IMR-90 (cell line): ENCODE results near the gene GRAMD1A. TPM values are rescaled to one million over a fixed set of nuclear protein-coding genes. Genes with fewer than 3 reads are reported as not detected.

ENCODE experiments used
- ATAC-seq: fragments of 200-7000 bp; cut with Tn5 transposase; 2 replicates; pipeline ENCODE4 v1.9.1; 2020; ENCODE audit warnings: low read depth, mild to moderate bottlenecking, moderate library complexity
- BruUV-seq: library from RNA; stranded (reverse); fragments of 400-500 nt; replicated peaks from 2 replicates; lab custom pipeline; 2021; lab: Mats Ljungman, UMichigan
- CTCF ChIA-PET: fragments of 300-600 bp; formaldehyde crosslinking; extraction: SDS; loops from one replicate; lab custom pipeline; 2021; ENCODE audit warnings: antibody characterized with exemption; lab: Yijun Ruan, JAX
- POLR2A ChIA-PET: fragments of 300-600 bp; sonication (Branson Sonifier 250); formaldehyde crosslinking; loops from one replicate; lab custom pipeline; 2022; ENCODE audit warnings: antibody characterized with exemption; ENCODE audit not compliant: unreplicated experiment; lab: Charles Lee
- DNase-seq: peaks from one replicate; pipeline ENCODE4 v3.0.0; 2013
- H2AFZ ChIP-seq: replicated peaks from 2 replicates; pipeline ENCODE3; 2013; ENCODE audit warnings: low read length, mild to moderate bottlenecking; ENCODE audit not compliant: poor library complexity
- H2AK5ac ChIP-seq: 2 replicates; pipeline ENCODE4 v1.6.1; 2013; ENCODE audit warnings: low read depth, low read length, inconsistent platforms
- H2AK9ac ChIP-seq: replicated peaks from 2 replicates; pipeline ENCODE3; 2013; ENCODE audit warnings: mild to moderate bottlenecking, low read depth, low read length, moderate library complexity; ENCODE audit not compliant: poor library complexity
- H2BK120ac ChIP-seq: 2 replicates; pipeline ENCODE4 v1.6.1; 2013; ENCODE audit warnings: low read depth, low read length, inconsistent platforms
- H2BK15ac ChIP-seq: 3 replicates; pipeline ENCODE4 v1.6.1; 2013; ENCODE audit warnings: low read depth, low read length, inconsistent platforms
- H2BK20ac ChIP-seq: 2 replicates; pipeline ENCODE4 v1.6.1; 2013; ENCODE audit warnings: low read depth, mild to moderate bottlenecking, inconsistent platforms, low read length, moderate library complexity
- H2BK5ac ChIP-seq: 2 replicates; pipeline ENCODE4 v1.6.1; 2013; ENCODE audit warnings: mild to moderate bottlenecking, low read depth, low read length, inconsistent platforms; ENCODE audit not compliant: poor library complexity, severe bottlenecking
- H3K14ac ChIP-seq: replicated peaks from 2 replicates; pipeline ENCODE4 v1.6.1; 2013; ENCODE audit warnings: low read depth, low read length, inconsistent platforms
- H3K18ac ChIP-seq: 2 replicates; pipeline ENCODE4 v1.6.1; 2013; ENCODE audit warnings: low read depth, low read length, control low read depth
- H3K23ac ChIP-seq: 2 replicates; pipeline ENCODE4 v1.6.1; 2013; ENCODE audit warnings: low read depth, low read length, inconsistent platforms
- H3K27ac ChIP-seq: 2 replicates; pipeline ENCODE4 v1.5.1; 2013; ENCODE audit warnings: mild to moderate bottlenecking, control low read depth, low read length; ENCODE audit not compliant: insufficient read depth
- H3K27me3 ChIP-seq: 2 replicates; pipeline ENCODE4 v1.6.1; 2013; ENCODE audit warnings: low read length; ENCODE audit not compliant: control insufficient read depth, insufficient read depth
- H3K36me3 ChIP-seq: 2 replicates; pipeline ENCODE4 v1.6.1; 2013; ENCODE audit warnings: low read length, mixed read lengths; ENCODE audit not compliant: control insufficient read depth, insufficient read depth
- H3K4ac ChIP-seq: 2 replicates; pipeline ENCODE4 v1.6.1; 2013; ENCODE audit warnings: low read depth, low read length, inconsistent platforms
- H3K4me1 ChIP-seq: 2 replicates; pipeline ENCODE4 v1.6.1; 2013; ENCODE audit warnings: low read length, mixed read lengths; ENCODE audit not compliant: control insufficient read depth, insufficient read depth
- H3K4me2 ChIP-seq: 2 replicates; pipeline ENCODE4 v1.6.1; 2013; ENCODE audit warnings: low read depth, mild to moderate bottlenecking, control low read depth, low read length, moderate library complexity
- H3K4me3 ChIP-seq: 2 replicates; pipeline ENCODE4 v1.5.1; 2013; ENCODE audit warnings: low read depth, mild to moderate bottlenecking, control low read depth, low read length, moderate library complexity; ENCODE audit not compliant: insufficient read depth
- H3K56ac ChIP-seq: 2 replicates; pipeline ENCODE4 v1.6.1; 2013; ENCODE audit warnings: low read length, inconsistent platforms; ENCODE audit not compliant: insufficient read depth; ENCODE audit errors: extremely low read depth
- H3K79me1 ChIP-seq, 2 experiments: 2 replicates each; pipeline ENCODE4 v1.6.1; 2013; ENCODE audit warnings: low read length in 2 of 2, inconsistent platforms in 1 of 2, low read depth in 1 of 2
- H3K9ac ChIP-seq: 2 replicates; pipeline ENCODE4 v1.6.1; 2013; ENCODE audit warnings: low read depth, low read length, control low read depth
- H3K9me1 ChIP-seq: 2 replicates; pipeline ENCODE4 v1.6.1; 2013; ENCODE audit warnings: low read length, inconsistent platforms; ENCODE audit not compliant: insufficient read depth
- H3K9me3 ChIP-seq: 2 replicates; pipeline ENCODE4 v1.6.1; 2013; ENCODE audit warnings: low read length; ENCODE audit not compliant: control insufficient read depth, insufficient read depth
- H4K20me1 ChIP-seq: 2 replicates; pipeline ENCODE4 v1.6.1; 2013; ENCODE audit warnings: low read length, inconsistent platforms; ENCODE audit not compliant: insufficient read depth
- H4K5ac ChIP-seq: 2 replicates; pipeline ENCODE4 v1.6.1; 2013; ENCODE audit warnings: mild to moderate bottlenecking, low read depth, low read length, control low read depth
- H4K8ac ChIP-seq, 2 experiments: 2 replicates each; pipeline ENCODE4 v1.6.1; 2013; ENCODE audit warnings: low read depth in 2 of 2, low read length in 2 of 2, control low read depth in 1 of 2, inconsistent platforms in 1 of 2
- H4K91ac ChIP-seq: 2 replicates; pipeline ENCODE4 v1.6.1; 2013; ENCODE audit warnings: low read depth, low read length, inconsistent platforms; ENCODE audit not compliant: insufficient read depth
- CEBPB ChIP-seq: IDR thresholded peaks from 2 replicates; pipeline ENCODE4 v1.6.1; 2012; ENCODE audit warnings: low read depth, low read length, improper control_type of control experiment
- CHD1 ChIP-seq: IDR thresholded peaks from 2 replicates; pipeline ENCODE4 v1.6.1; 2012; ENCODE audit warnings: low read depth, low read length, improper control_type of control experiment
- CTCF ChIP-seq: conservative IDR thresholded peaks from 2 replicates; pipeline ENCODE4 v1.5.1; 2012; ENCODE audit warnings: mild to moderate bottlenecking, low read depth, low read length, improper control_type of control experiment
- ELK1 ChIP-seq: fragments of 150-350 bp; IDR thresholded peaks from 2 replicates; pipeline ENCODE4 v1.6.1; 2016; ENCODE audit warnings: low read depth, mild to moderate bottlenecking, low read length, moderate library complexity, borderline replicate concordance
- FOS ChIP-seq: fragments of 150-350 bp; IDR thresholded peaks from 2 replicates; pipeline ENCODE4 v1.6.1; 2016; ENCODE audit warnings: low read depth, low read length
- MAFK ChIP-seq: IDR thresholded peaks from 2 replicates; pipeline ENCODE4 v1.6.1; 2012; ENCODE audit warnings: low read depth, low read length, improper control_type of control experiment
- MAZ ChIP-seq: IDR thresholded peaks from 2 replicates; pipeline ENCODE4 v1.6.1; 2012; ENCODE audit warnings: low read depth, mild to moderate bottlenecking, low read length, improper control_type of control experiment, moderate library complexity, borderline replicate concordance
- MXI1 ChIP-seq: IDR thresholded peaks from 2 replicates; pipeline ENCODE4 v1.6.1; 2012; ENCODE audit warnings: low read depth, mild to moderate bottlenecking, low read length, moderate library complexity, borderline replicate concordance
- NFE2L2 ChIP-seq: fragments of 150-350 bp; IDR thresholded peaks from 2 replicates; pipeline ENCODE4 v1.6.1; 2016; ENCODE audit warnings: low read depth, mild to moderate bottlenecking, low read length
- POLR2A ChIP-seq: IDR thresholded peaks from 2 replicates; pipeline ENCODE4 v1.6.1; 2012; ENCODE audit warnings: mild to moderate bottlenecking, low read depth, low read length
- RAD21 ChIP-seq: IDR thresholded peaks from 2 replicates; pipeline ENCODE4 v1.6.1; 2012; ENCODE audit warnings: low read length, improper control_type of control experiment
- RCOR1 ChIP-seq: IDR thresholded peaks from 2 replicates; pipeline ENCODE4 v1.6.1; 2012; ENCODE audit warnings: mild to moderate bottlenecking, low read length, improper control_type of control experiment; ENCODE audit not compliant: insufficient replicate concordance
- SMC3 ChIP-seq: fragments of 150-350 bp; IDR thresholded peaks from 2 replicates; pipeline ENCODE4 v1.6.1; 2016; ENCODE audit warnings: low read depth, mild to moderate bottlenecking, antibody characterized with exemption, low read length, moderate library complexity
- WGBS, 2 experiments: methylation state at CpG; one replicate each; pipeline versions ENCODE4 v1.1.5 to v1.1.7; 2013; ENCODE audit warnings: missing lambda C conversion rate in 2 of 2; ENCODE audit not compliant: insufficient read length in 1 of 2; ENCODE audit errors: extremely low coverage in 2 of 2; 5-methylcytosine and 5-hydroxymethylcytosine counted together
- dilution Hi-C: fragments of 300-500 bp; cut with HindIII; formaldehyde crosslinking; loops from one replicate; pipeline ENCODE4 v1.14.3; 2018; ENCODE audit warnings: low sequenced_read_pairs; ENCODE audit not compliant: unreplicated experiment
- in situ Hi-C: fragments of 300-500 bp; cut with MboI; formaldehyde crosslinking; loops from 3 replicates; pipeline ENCODE4 v1.14.3; 2019; ENCODE audit warnings: low sequenced_read_pairs, inconsistent platforms, mixed read lengths
- intact Hi-C: fragments of 100-400 bp; cut with micrococcal nuclease; formaldehyde crosslinking; loops from 2 replicates; pipeline ENCODE4 v1.10.0; 2022
- polyA plus RNA-seq, 3 experiments: library from polyadenylated mRNA; depleted of rRNA; stranded (reverse); fragments of >200 nt; gene quantifications; 2 replicates each; pipeline ENCODE4 v1.2.3, GENCODE V29; 2012; ENCODE audit warnings: low replicate concordance in 1 of 3
- total RNA-seq: library from RNA; depleted of rRNA; stranded (reverse); fragments of >200 nt; gene quantifications from 2 replicates; pipeline ENCODE4 v1.2.3, GENCODE V29; 2012
- TF ChIP-seq, protein P1 (sequence below): fragments of 150-350 bp; IDR thresholded peaks from 2 replicates; pipeline ENCODE4 v1.6.1; 2017; ENCODE audit warnings: mild to moderate bottlenecking, antibody characterized with exemption, low read length, low read depth

The GRAMD1A gene
- total and polyA plus RNA-seq, 2 of the 4 experiments (the other 2 are of a cell fraction): 11.1 to 63.0 TPM

DNA sequence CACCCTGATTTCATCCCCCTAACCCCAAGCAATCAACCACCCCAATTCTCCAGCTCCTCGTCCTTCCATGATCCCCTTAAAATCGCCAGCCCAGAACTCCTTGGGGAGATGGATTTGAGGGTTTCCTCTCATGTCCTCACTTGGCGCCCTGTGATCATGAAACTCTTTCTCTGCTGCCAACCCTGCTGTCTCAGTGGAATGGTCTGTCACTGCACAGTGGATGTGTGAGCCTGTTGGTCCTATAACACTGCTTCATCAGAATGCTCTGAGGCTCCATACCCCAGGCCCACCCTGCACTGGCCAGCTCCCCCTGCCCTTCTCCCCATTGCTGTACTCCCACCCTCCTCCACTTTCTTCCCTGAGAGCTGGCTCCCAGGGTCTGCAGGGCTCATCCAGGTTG, 23.5 kb upstream of the GRAMD1A start:
- Histone ChIP-seq H3K9me1 (no peaks in the 10 kb centered on the region), H4K91ac (no peak overlapping the region), H4K8ac (no peak overlapping the region), H2BK15ac (no peak overlapping the region), H3K9me3 (peaks cover 7% of the 10 kb centered on the region), H2BK5ac (no peak overlapping the region), H4K20me1 (no peaks in the 10 kb centered on the region), H3K4me1 (no peaks in the 10 kb centered on the region), H3K4ac (no peak overlapping the region), H2AFZ (no peak overlapping the region), H3K4me2 (no peak overlapping the region), H3K4me3 (no peak overlapping the region), H2AK9ac (no peak overlapping the region), H3K36me3 (no peaks in the 10 kb centered on the region), H4K5ac (no peak overlapping the region), H2BK120ac (no peak overlapping the region), H3K23ac (no peak overlapping the region), H2BK20ac (no peak overlapping the region), H3K14ac (no peak overlapping the region), H3K79me1 (no peaks in the 10 kb centered on the region), H3K18ac (no peak overlapping the region), H3K27me3 (peaks cover 7% of the 10 kb centered on the region), H3K27ac (no peak overlapping the region), H3K9ac (no peak overlapping the region), H2AK5ac (no peak overlapping the region), H3K56ac (no peak overlapping the region)
- intact Hi-C loops: no loop called here
- dilution Hi-C loops: no loop called here
- 88% methylated on average over 1 of the region's 3 CpGs; no CpG with 5 or more reads in 1 of the 2 experiments for WGBS, 2 experiments
- BruUV-seq: no TSS peak
- ATAC-seq (no peak), DNase-seq (no peak)
- ChIA-PET POLR2A (no interaction called here), CTCF (no interaction called here)
- in situ Hi-C loops: no loop called here
- TF ChIP-seq CEBPB (no peak), POLR2A (no peak), RCOR1 (no peak), MAZ (no peak), ELK1 (no peak), FOS (no peak), SMC3 (no peak), MAFK (no peak), RAD21 (no peak), MXI1 (no peak), NFE2L2 (no peak), CTCF (no peak), CHD1 (no peak)
- TF ChIP-seq, protein P1, sequence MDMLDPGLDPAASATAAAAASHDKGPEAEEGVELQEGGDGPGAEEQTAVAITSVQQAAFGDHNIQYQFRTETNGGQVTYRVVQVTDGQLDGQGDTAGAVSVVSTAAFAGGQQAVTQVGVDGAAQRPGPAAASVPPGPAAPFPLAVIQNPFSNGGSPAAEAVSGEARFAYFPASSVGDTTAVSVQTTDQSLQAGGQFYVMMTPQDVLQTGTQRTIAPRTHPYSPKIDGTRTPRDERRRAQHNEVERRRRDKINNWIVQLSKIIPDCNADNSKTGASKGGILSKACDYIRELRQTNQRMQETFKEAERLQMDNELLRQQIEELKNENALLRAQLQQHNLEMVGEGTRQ: no peak
